ENCODE measurements around the gene FADS2.

The FADS2 gene

GRCh38 chr11:61791737-61792309 lies 36.3 kb upstream of the FADS2 start:
- ATAC-seq (replicated peaks), result peak; percentile 53 to 62
- H3K9me3 Mint-ChIP-seq, result no peaks in the 10 kb centered on the region

GRCh38 chr11:61792310-61793082 lies 35.6 kb upstream of the FADS2 start, which contains the start of the genes FEN1 and TMEM258:
TSS of gene FEN1 (plus strand) at chr11:61792911. CDS start at chr11:61795362, 2,451 bp downstream.
TSS of gene TMEM258 (minus strand) at chr11:61792599. CDS start at chr11:61792558, 41 bp downstream.
- H3K36me3 Mint-ChIP-seq, result peaks cover 22 to 46% of the 10 kb centered on the region in 2 donors

More at GRCh38 chr11:61791737-61792309, 36.3 kb upstream of the FADS2 start:
- Mint-ChIP-seq H3K36me3 (peaks cover 24 to 40% of the 10 kb centered on the region in 2 donors), H3K4me1 (peaks cover 25 to 44% of the 10 kb centered on the region in 2 donors), H3K27me3 (no peaks in the 10 kb centered on the region), H3K4me3 (peak overlapping the region; percentile 92), H3K27ac (peak overlapping the region; percentile 99)
- DNase-seq, result peak; percentile 42

GRCh38 chr11:61793083-61793828 lies 34.8 kb upstream of the FADS2 start:
- ATAC-seq (replicated peaks), result peak; percentile 32 to 35
- peaks cover 19 to 45% of the 10 kb centered on the region in 2 donors for H3K36me3 Mint-ChIP-seq
- H3K9me3 Mint-ChIP-seq, result no peaks in the 10 kb centered on the region

More at GRCh38 chr11:61792310-61793082, 35.6 kb upstream of the FADS2 start, which contains the start of the genes FEN1 and TMEM258:
- H3K4me3 Mint-ChIP-seq, result peak within 1 kb of the TSS; percentile 92
- DNase-seq, result peak; percentile 87
- H3K27ac Mint-ChIP-seq, result peak within 1 kb of the TSS; percentile 99
- ATAC-seq (replicated peaks), result peak; percentile 93
- H3K4me1 Mint-ChIP-seq, result peaks cover 25 to 41% of the 10 kb centered on the region in 2 donors
- no peaks in the 10 kb centered on the region for H3K9me3 Mint-ChIP-seq
- H3K27me3 Mint-ChIP-seq, result no peaks in the 10 kb centered on the region

GRCh38 chr11:61793829-61794204 lies 34.3 kb upstream of the FADS2 start:
- Mint-ChIP-seq H3K4me3 (peak overlapping the region; percentile 92), H3K27ac (peak overlapping the region; percentile 65), H3K27me3 (no peaks in the 10 kb centered on the region), H3K4me1 (peaks cover 25 to 41% of the 10 kb centered on the region in 2 donors), H3K36me3 (peaks cover 17 to 43% of the 10 kb centered on the region in 2 donors), H3K9me3 (no peaks in the 10 kb centered on the region)
- DNase-seq (no peak), ATAC-seq (replicated peaks) (no peak)

More at GRCh38 chr11:61793083-61793828, 34.8 kb upstream of the FADS2 start:
- Mint-ChIP-seq H3K27ac (peak overlapping the region; percentile 99), H3K4me3 (peak overlapping the region; percentile 92), H3K4me1 (peaks cover 23 to 41% of the 10 kb centered on the region in 2 donors), H3K27me3 (no peaks in the 10 kb centered on the region)
- no peak for DNase-seq

GRCh38 chr11:61794579-61794978 lies 33.5 kb upstream of the FADS2 start:
- ATAC-seq (replicated peaks), result no peak
- H3K9me3 Mint-ChIP-seq, result no peaks in the 10 kb centered on the region
- H3K27ac Mint-ChIP-seq, result no peak overlapping the region
- no peak for DNase-seq
- no peaks in the 10 kb centered on the region for H3K27me3 Mint-ChIP-seq
- H3K36me3 Mint-ChIP-seq, result peaks cover 19 to 45% of the 10 kb centered on the region in 2 donors
- no peak overlapping the region for H3K4me3 Mint-ChIP-seq
- peaks cover 24 to 39% of the 10 kb centered on the region in 2 donors for H3K4me1 Mint-ChIP-seq

GRCh38 chr11:61795459-61795858 lies 32.6 kb upstream of the FADS2 start:
- H3K4me3 Mint-ChIP-seq, result no peak overlapping the region
- H3K9me3 Mint-ChIP-seq, result no peaks in the 10 kb centered on the region
- DNase-seq (no peak), ATAC-seq (replicated peaks) (no peak)
- H3K4me1 Mint-ChIP-seq, result peaks cover 20 to 30% of the 10 kb centered on the region in 2 donors
- no peak overlapping the region for H3K27ac Mint-ChIP-seq
- H3K36me3 Mint-ChIP-seq, result peaks cover 16 to 39% of the 10 kb centered on the region in 2 donors
- H3K27me3 Mint-ChIP-seq, result no peaks in the 10 kb centered on the region

GRCh38 chr11:61795876-61796526 lies 32.1 kb upstream of the FADS2 start:
- ATAC-seq (replicated peaks) (no peak), DNase-seq (no peak)
- Mint-ChIP-seq H3K4me3 (no peak overlapping the region), H3K36me3 (peaks cover 18 to 40% of the 10 kb centered on the region in 2 donors), H3K4me1 (peaks cover 22 to 30% of the 10 kb centered on the region in 2 donors), H3K27me3 (no peaks in the 10 kb centered on the region), H3K27ac (no peak overlapping the region), H3K9me3 (no peaks in the 10 kb centered on the region)

- no peaks in the 10 kb centered on the region for H3K9me3 Mint-ChIP-seq
- peaks cover 16 to 19% of the 10 kb centered on the region in 2 donors for H3K4me1 Mint-ChIP-seq
- no peaks in the 10 kb centered on the region for H3K27me3 Mint-ChIP-seq
- H3K4me3 Mint-ChIP-seq, result no peak overlapping the region
- DNase-seq, result peak; percentile 37
- no peak for ATAC-seq (replicated peaks)
- H3K27ac Mint-ChIP-seq, result no peak overlapping the region
- peaks cover 23 to 48% of the 10 kb centered on the region in 2 donors for H3K36me3 Mint-ChIP-seq
Observed at GRCh38 chr11:61797263-61797944, 30.7 kb upstream of the FADS2 start.

- Mint-ChIP-seq H3K36me3 (peaks cover 40 to 71% of the 10 kb centered on the region in 2 donors), H3K27ac (no peak overlapping the region), H3K4me1 (peaks cover 10 to 15% of the 10 kb centered on the region in 2 donors), H3K4me3 (no peak overlapping the region), H3K27me3 (no peaks in the 10 kb centered on the region), H3K9me3 (no peaks in the 10 kb centered on the region)
- no peak for DNase-seq
- ATAC-seq (replicated peaks), result no peak
Observed at GRCh38 chr11:61799665-61800284, 28.3 kb upstream of the FADS2 start.

- DNase-seq, result no peak
- no peaks in the 10 kb centered on the region for H3K9me3 Mint-ChIP-seq
- no peaks in the 10 kb centered on the region for H3K27me3 Mint-ChIP-seq
- peak overlapping the region; percentile 22 for H3K27ac Mint-ChIP-seq
- ATAC-seq (replicated peaks), result no peak
- peaks cover 46 to 73% of the 10 kb centered on the region in 2 donors for H3K36me3 Mint-ChIP-seq
- no peak overlapping the region for H3K4me3 Mint-ChIP-seq
- H3K4me1 Mint-ChIP-seq, result peaks cover 10 to 12% of the 10 kb centered on the region in 2 donors
Observed at GRCh38 chr11:61800331-61801281, 27.5 kb upstream of the FADS2 start.

GRCh38 chr11:61802605-61803004 lies 25.5 kb upstream of the FADS2 start:
- DNase-seq (no peak), ATAC-seq (replicated peaks) (no peak)
- Mint-ChIP-seq H3K4me1 (peaks cover 0 to 5% of the 10 kb centered on the region in 2 donors), H3K36me3 (peaks cover 48 to 66% of the 10 kb centered on the region in 2 donors), H3K9me3 (no peaks in the 10 kb centered on the region), H3K27ac (no peak overlapping the region), H3K4me3 (no peak overlapping the region), H3K27me3 (no peaks in the 10 kb centered on the region)
